ENCODE measurements around the gene CFAP61.
"Not testable (repeated sequence)": the region's sequence is repeated elsewhere in the genome, so short reads cannot be mapped to it uniquely, and the experiment has no call there.

The CFAP61 gene

GRCh38 chr20:20102163-20102562 lies 49.8 kb downstream of the CFAP61 start:
- Histone ChIP-seq H3K4me3 (IDR thresholded peaks at IDR 0.05; ENCODE audit: insufficient read depth, low read depth, low read length) (no peak overlapping the region), H3K4me1 (ENCODE audit: low read depth, poor library complexity, severe bottlenecking) (no peaks in the 10 kb centered on the region), H2AFZ (ENCODE audit: low read depth) (no peak overlapping the region), H3K9ac (no peak overlapping the region), H3K4me2 (no peak overlapping the region), H3K27me3 (ENCODE audit: insufficient read depth, low read depth) (no peaks in the 10 kb centered on the region), H3K36me3 (ENCODE audit: insufficient read depth) (no peaks in the 10 kb centered on the region), H4K20me1 (ENCODE audit: insufficient read depth) (no peaks in the 10 kb centered on the region), H3K27ac (no peak overlapping the region), H3K79me2 (ENCODE audit: insufficient read depth, low read depth) (no peaks in the 10 kb centered on the region)
- TF ChIP-seq, protein P1, sequence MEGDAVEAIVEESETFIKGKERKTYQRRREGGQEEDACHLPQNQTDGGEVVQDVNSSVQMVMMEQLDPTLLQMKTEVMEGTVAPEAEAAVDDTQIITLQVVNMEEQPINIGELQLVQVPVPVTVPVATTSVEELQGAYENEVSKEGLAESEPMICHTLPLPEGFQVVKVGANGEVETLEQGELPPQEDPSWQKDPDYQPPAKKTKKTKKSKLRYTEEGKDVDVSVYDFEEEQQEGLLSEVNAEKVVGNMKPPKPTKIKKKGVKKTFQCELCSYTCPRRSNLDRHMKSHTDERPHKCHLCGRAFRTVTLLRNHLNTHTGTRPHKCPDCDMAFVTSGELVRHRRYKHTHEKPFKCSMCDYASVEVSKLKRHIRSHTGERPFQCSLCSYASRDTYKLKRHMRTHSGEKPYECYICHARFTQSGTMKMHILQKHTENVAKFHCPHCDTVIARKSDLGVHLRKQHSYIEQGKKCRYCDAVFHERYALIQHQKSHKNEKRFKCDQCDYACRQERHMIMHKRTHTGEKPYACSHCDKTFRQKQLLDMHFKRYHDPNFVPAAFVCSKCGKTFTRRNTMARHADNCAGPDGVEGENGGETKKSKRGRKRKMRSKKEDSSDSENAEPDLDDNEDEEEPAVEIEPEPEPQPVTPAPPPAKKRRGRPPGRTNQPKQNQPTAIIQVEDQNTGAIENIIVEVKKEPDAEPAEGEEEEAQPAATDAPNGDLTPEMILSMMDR (conservative IDR thresholded peaks at IDR 0.05; ENCODE audit: low read depth, low read length), result no peak

DNA sequence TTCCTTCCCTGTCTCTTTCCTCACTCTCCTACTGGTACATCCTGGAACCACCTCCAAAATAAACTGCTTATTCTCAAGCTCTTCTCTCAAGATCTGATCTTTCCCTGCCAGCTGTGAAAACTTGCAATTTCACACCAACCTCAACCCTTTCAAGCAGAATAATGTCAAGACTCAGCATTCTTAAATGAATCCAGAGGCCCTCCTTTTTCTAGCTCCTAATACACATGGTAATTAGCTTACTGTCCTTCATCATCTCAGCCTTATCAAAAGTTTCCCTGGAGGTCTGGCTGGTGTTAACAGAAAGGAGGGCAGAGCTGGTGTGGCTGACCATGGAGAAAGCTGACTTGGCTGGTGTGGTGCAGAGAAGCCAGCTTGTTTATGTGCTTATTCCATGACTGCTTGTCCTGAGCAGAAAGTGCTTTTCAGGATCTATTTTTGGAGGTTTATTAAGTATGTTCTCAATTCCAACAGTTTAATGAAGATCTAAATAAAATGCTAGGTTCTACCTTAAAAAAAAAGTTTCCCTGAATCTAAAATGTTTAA lies 50.5 kb downstream of the CFAP61 start:
- H3K4me1 ChIP-seq (ENCODE audit: low read depth, poor library complexity, severe bottlenecking), result no peaks in the 10 kb centered on the region
- no peak overlapping the region for H3K4me2 ChIP-seq
- no peaks in the 10 kb centered on the region for H3K36me3 ChIP-seq (ENCODE audit: insufficient read depth)
- TF ChIP-seq, protein P1 (conservative IDR thresholded peaks at IDR 0.05; ENCODE audit: low read depth, low read length), result no peak
- no peak overlapping the region for H3K27ac ChIP-seq
- H3K9ac ChIP-seq, result no peak overlapping the region
- no peaks in the 10 kb centered on the region for H4K20me1 ChIP-seq (ENCODE audit: insufficient read depth)
- no peak overlapping the region for H2AFZ ChIP-seq (ENCODE audit: low read depth)
- no peak overlapping the region for H3K4me3 ChIP-seq (IDR thresholded peaks at IDR 0.05; ENCODE audit: insufficient read depth, low read depth, low read length)
- H3K27me3 ChIP-seq (ENCODE audit: insufficient read depth, low read depth), result no peaks in the 10 kb centered on the region
- no peaks in the 10 kb centered on the region for H3K79me2 ChIP-seq (ENCODE audit: insufficient read depth, low read depth)

DNA sequence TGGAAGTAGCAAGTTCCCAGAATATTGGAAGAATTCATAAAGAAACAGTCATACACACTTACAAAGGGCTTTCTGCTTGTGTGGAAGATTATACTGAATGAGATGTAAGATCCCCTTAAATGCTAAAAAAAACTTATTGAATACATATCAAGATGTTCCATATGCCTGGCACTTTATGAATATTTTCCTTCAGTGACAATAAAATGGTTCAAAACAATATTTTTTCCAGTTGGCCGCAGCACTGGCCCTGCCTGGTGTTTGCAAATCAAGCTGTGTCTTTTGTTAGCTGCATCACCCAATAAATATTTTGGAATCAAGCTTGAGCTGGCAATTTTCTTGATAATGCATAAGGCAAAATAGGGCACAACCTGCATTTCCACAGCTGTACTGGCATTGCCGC lies 51.2 kb downstream of the CFAP61 start:
- Histone ChIP-seq H3K4me3 (IDR thresholded peaks at IDR 0.05; ENCODE audit: insufficient read depth, low read depth, low read length) (no peak overlapping the region), H3K27ac (no peak overlapping the region), H2AFZ (ENCODE audit: low read depth) (no peak overlapping the region), H4K20me1 (ENCODE audit: insufficient read depth) (no peaks in the 10 kb centered on the region), H3K79me2 (ENCODE audit: insufficient read depth, low read depth) (no peaks in the 10 kb centered on the region), H3K9ac (no peak overlapping the region), H3K4me2 (no peak overlapping the region), H3K27me3 (ENCODE audit: insufficient read depth, low read depth) (no peaks in the 10 kb centered on the region), H3K36me3 (ENCODE audit: insufficient read depth) (no peaks in the 10 kb centered on the region), H3K4me1 (ENCODE audit: low read depth, poor library complexity, severe bottlenecking) (no peaks in the 10 kb centered on the region)
- TF ChIP-seq, protein P1 (conservative IDR thresholded peaks at IDR 0.05; ENCODE audit: low read depth, low read length), result no peak

GRCh38 chr20:20123187-20123586 lies 70.9 kb downstream of the CFAP61 start:
- not testable (repeated sequence) for H4K20me1 ChIP-seq (ENCODE audit: insufficient read depth); H3K27ac ChIP-seq; H3K27me3 ChIP-seq (ENCODE audit: insufficient read depth, low read depth); H2AFZ ChIP-seq (ENCODE audit: low read depth); H3K4me2 ChIP-seq; H3K4me1 ChIP-seq (ENCODE audit: low read depth, poor library complexity, severe bottlenecking); H3K79me2 ChIP-seq (ENCODE audit: insufficient read depth, low read depth); H3K4me3 ChIP-seq (IDR thresholded peaks at IDR 0.05; ENCODE audit: insufficient read depth, low read depth, low read length); H3K9ac ChIP-seq; H3K36me3 ChIP-seq (ENCODE audit: insufficient read depth)

GRCh38 chr20:20130399-20130798 lies 78.1 kb downstream of the CFAP61 start:
- TF ChIP-seq, protein P1 (conservative IDR thresholded peaks at IDR 0.05; ENCODE audit: low read depth, low read length), result peak; percentile 70
- Histone ChIP-seq H3K4me3 (IDR thresholded peaks at IDR 0.05; ENCODE audit: insufficient read depth, low read depth, low read length) (no peak overlapping the region), H3K36me3 (ENCODE audit: insufficient read depth) (no peaks in the 10 kb centered on the region), H3K4me1 (ENCODE audit: low read depth, poor library complexity, severe bottlenecking) (no peaks in the 10 kb centered on the region), H3K27ac (no peak overlapping the region), H3K4me2 (no peak overlapping the region), H3K27me3 (ENCODE audit: insufficient read depth, low read depth) (no peaks in the 10 kb centered on the region), H3K79me2 (ENCODE audit: insufficient read depth, low read depth) (no peaks in the 10 kb centered on the region), H4K20me1 (ENCODE audit: insufficient read depth) (no peaks in the 10 kb centered on the region), H3K9ac (no peak overlapping the region), H2AFZ (ENCODE audit: low read depth) (no peak overlapping the region)

All from KMS-11 (cell line).